ENCODE measurements around the gene CCSER1.

CCSER1 gene

GRCh38 chr4:90753068-90753467 is 625.9 kb downstream of the CCSER1 start:
- Histone ChIP-seq H3K27me3 (no peaks in the 10 kb centered on the region), H3K9ac (no peak overlapping the region), H3K9me3 (replicated peaks in 1 of 11) (no peaks in the 10 kb centered on the region), H3K36me3 (no peaks in the 10 kb centered on the region), H3K4me2 (no peak overlapping the region), H3K27ac (no peak overlapping the region), H3K4me3 (no peak overlapping the region), H4K20me1 (no peaks in the 10 kb centered on the region), H3K4me1 (no peaks in the 10 kb centered on the region)
- no peak for TF ChIP-seq Cebpa-rat (IDR thresholded peaks at IDR 0.05)

- Histone ChIP-seq H3K9ac (no peak overlapping the region), H4K20me1 (no peaks in the 10 kb centered on the region), H3K27me3 (no peaks in the 10 kb centered on the region), H3K4me1 (no peaks in the 10 kb centered on the region), H3K9me3 (replicated peaks in 1 of 11) (peaks cover 0 to 8% (median 0%) of the 10 kb centered on the region in 11 experiments; a peak in 3 of 22 replicates), H3K36me3 (no peaks in the 10 kb centered on the region), H3K4me2 (no peak overlapping the region), H3K27ac (no peak overlapping the region), H3K4me3 (no peak overlapping the region)
- no peak for TF ChIP-seq Cebpa-rat (IDR thresholded peaks at IDR 0.05)
Observed at GRCh38 chr4:90757534-90758060, 630.4 kb downstream of the CCSER1 start.

- Histone ChIP-seq H3K9ac (no peak overlapping the region), H3K27me3 (no peaks in the 10 kb centered on the region), H3K4me3 (no peak overlapping the region), H3K9me3 (replicated peaks in 1 of 11) (peaks cover 0 to 9% (median 0%) of the 10 kb centered on the region in 11 experiments; a peak in 3 of 22 replicates), H3K4me1 (no peaks in the 10 kb centered on the region), H3K27ac (no peak overlapping the region), H3K36me3 (no peaks in the 10 kb centered on the region), H4K20me1 (no peaks in the 10 kb centered on the region), H3K4me2 (no peak overlapping the region)
- no peak for TF ChIP-seq Cebpa-rat (IDR thresholded peaks at IDR 0.05)
Observed at GRCh38 chr4:90760059-90760458, 632.9 kb downstream of the CCSER1 start.

GRCh38 chr4:90766837-90767236 is 639.6 kb downstream of the CCSER1 start:
- H3K36me3 ChIP-seq = no peaks in the 10 kb centered on the region
- H3K9ac ChIP-seq = no peak overlapping the region
- H4K20me1 ChIP-seq = no peaks in the 10 kb centered on the region
- H3K4me3 ChIP-seq = no peak overlapping the region
- no peak overlapping the region for H3K4me2 ChIP-seq
- no peaks in the 10 kb centered on the region for H3K27me3 ChIP-seq
- H3K27ac ChIP-seq = no peak overlapping the region
- no peak for TF ChIP-seq Cebpa-rat (IDR thresholded peaks at IDR 0.05)
- H3K9me3 ChIP-seq (replicated peaks in 1 of 11) = peaks cover 0 to 9% (median 0%) of the 10 kb centered on the region in 11 experiments; a peak in 3 of 22 replicates
- no peaks in the 10 kb centered on the region for H3K4me1 ChIP-seq

- Histone ChIP-seq H4K20me1 (no peaks in the 10 kb centered on the region), H3K9ac (no peak overlapping the region), H3K27me3 (no peaks in the 10 kb centered on the region), H3K36me3 (no peaks in the 10 kb centered on the region), H3K4me2 (no peak overlapping the region), H3K4me1 (no peaks in the 10 kb centered on the region), H3K4me3 (no peak overlapping the region), H3K9me3 (replicated peaks in 1 of 11) (no peaks in the 10 kb centered on the region), H3K27ac (no peak overlapping the region)
- no peak for TF ChIP-seq Cebpa-rat (IDR thresholded peaks at IDR 0.05)
Observed at GRCh38 chr4:90769251-90769650, 642.1 kb downstream of the CCSER1 start.

- no peak overlapping the region for H3K9ac ChIP-seq
- TF ChIP-seq Cebpa-rat (IDR thresholded peaks at IDR 0.05) = no peak
- H3K4me1 ChIP-seq = no peaks in the 10 kb centered on the region
- H3K9me3 ChIP-seq (replicated peaks in 1 of 11) = no peaks in the 10 kb centered on the region
- no peaks in the 10 kb centered on the region for H3K36me3 ChIP-seq
- no peak overlapping the region for H3K4me3 ChIP-seq
- no peak overlapping the region for H3K4me2 ChIP-seq
- no peaks in the 10 kb centered on the region for H3K27me3 ChIP-seq
- no peaks in the 10 kb centered on the region for H4K20me1 ChIP-seq
- no peak overlapping the region for H3K27ac ChIP-seq
Observed at GRCh38 chr4:90780193-90780592, 653.0 kb downstream of the CCSER1 start.

GRCh38 chr4:90786602-90787001 is 659.4 kb downstream of the CCSER1 start:
- no peaks in the 10 kb centered on the region for H4K20me1 ChIP-seq
- no peak overlapping the region for H3K9ac ChIP-seq
- no peak overlapping the region for H3K4me3 ChIP-seq
- H3K4me2 ChIP-seq = no peak overlapping the region
- H3K9me3 ChIP-seq (replicated peaks in 1 of 11) = no peaks in the 10 kb centered on the region
- no peaks in the 10 kb centered on the region for H3K27me3 ChIP-seq
- H3K27ac ChIP-seq = no peak overlapping the region
- H3K4me1 ChIP-seq = no peaks in the 10 kb centered on the region
- TF ChIP-seq Cebpa-rat (IDR thresholded peaks at IDR 0.05) = no peak
- no peaks in the 10 kb centered on the region for H3K36me3 ChIP-seq

GRCh38 chr4:90792696-90793095 is 665.5 kb downstream of the CCSER1 start:
- H3K9ac ChIP-seq = no peak overlapping the region
- no peaks in the 10 kb centered on the region for H3K27me3 ChIP-seq
- no peak overlapping the region for H3K4me2 ChIP-seq
- H3K36me3 ChIP-seq = no peaks in the 10 kb centered on the region
- H3K4me1 ChIP-seq = no peaks in the 10 kb centered on the region
- no peaks in the 10 kb centered on the region for H4K20me1 ChIP-seq
- H3K27ac ChIP-seq = no peak overlapping the region
- TF ChIP-seq Cebpa-rat (IDR thresholded peaks at IDR 0.05) = no peak
- no peak overlapping the region for H3K4me3 ChIP-seq
- H3K9me3 ChIP-seq (replicated peaks in 1 of 11) = peaks cover 0 to 13% (median 7%) of the 10 kb centered on the region in 11 experiments; a peak in 10 of 22 replicates

- H3K9me3 ChIP-seq (replicated peaks in 1 of 11) = peaks cover 0 to 20% (median 11%) of the 10 kb centered on the region in 11 experiments; a peak in 11 of 22 replicates
- no peak overlapping the region for H3K4me3 ChIP-seq
- H3K9ac ChIP-seq = no peak overlapping the region
- no peaks in the 10 kb centered on the region for H3K4me1 ChIP-seq
- H3K36me3 ChIP-seq = no peaks in the 10 kb centered on the region
- H3K27ac ChIP-seq = no peak overlapping the region
- H3K27me3 ChIP-seq = no peaks in the 10 kb centered on the region
- no peak overlapping the region for H3K4me2 ChIP-seq
- TF ChIP-seq Cebpa-rat (IDR thresholded peaks at IDR 0.05) = no peak
- no peaks in the 10 kb centered on the region for H4K20me1 ChIP-seq
Observed at GRCh38 chr4:90798948-90799347, 671.8 kb downstream of the CCSER1 start.

GRCh38 chr4:90799895-90800294 is 672.7 kb downstream of the CCSER1 start:
- no peak for TF ChIP-seq Cebpa-rat (IDR thresholded peaks at IDR 0.05)
- no peaks in the 10 kb centered on the region for H3K27me3 ChIP-seq
- no peak overlapping the region for H3K9ac ChIP-seq
- H3K36me3 ChIP-seq = no peaks in the 10 kb centered on the region
- no peak overlapping the region for H3K4me3 ChIP-seq
- no peaks in the 10 kb centered on the region for H4K20me1 ChIP-seq
- no peaks in the 10 kb centered on the region for H3K4me1 ChIP-seq
- no peak overlapping the region for H3K27ac ChIP-seq
- H3K4me2 ChIP-seq = no peak overlapping the region
- peaks cover 0 to 20% (median 11%) of the 10 kb centered on the region in 11 experiments; a peak in 11 of 22 replicates for H3K9me3 ChIP-seq (replicated peaks in 1 of 11)

Measured in BLaER1 treated with 17β-estradiol and CSF1 and Interleukin-3, amounts not matched to agents 10 nM and 100 nM (cell line).